OCI-LY1 (cell line): ENCODE data around the gene ARHGEF11.
A peak's percentile ranks its signal among the peaks of the same experiment; 100 is the strongest.

Experiments used
- H2AFZ ChIP-seq: fragments of 200-600 bp; sonication (generic), shearing (Covaris generic); 2 replicates; pipeline ENCODE4 v1.6.0; 2014; ENCODE audit warnings: antibody characterized with exemption, mild to moderate bottlenecking, low read length
- H3F3A ChIP-seq: fragments of 200-600 bp; sonication (generic), shearing (Covaris generic); 2 replicates; pipeline ENCODE4 v1.6.0; 2014; ENCODE audit warnings: mild to moderate bottlenecking, antibody characterized with exemption, low read length, moderate library complexity; ENCODE audit not compliant: insufficient read depth
- H3K27ac ChIP-seq: fragments of 200-600 bp; sonication (generic); 2 replicates; pipeline ENCODE4 v1.5.1; 2014; ENCODE audit warnings: low read length, mixed run types, mild to moderate bottlenecking, low read depth; ENCODE audit not compliant: poor library complexity, severe bottlenecking
- H3K27me3 ChIP-seq: fragments of 200-600 bp; sonication (generic); 2 replicates; pipeline ENCODE4 v1.6.0; 2014; ENCODE audit warnings: antibody characterized with exemption, mild to moderate bottlenecking, low read length, moderate library complexity; ENCODE audit not compliant: insufficient read depth
- H3K36me3 ChIP-seq: fragments of 200-600 bp; sonication (generic); 2 replicates; pipeline ENCODE4 v1.6.1; 2014; ENCODE audit warnings: mild to moderate bottlenecking, antibody characterized with exemption, low read length, moderate library complexity, mixed read lengths; ENCODE audit not compliant: insufficient read depth
- H3K4me1 ChIP-seq: fragments of 200-600 bp; sonication (generic); 2 replicates; pipeline ENCODE4 v1.5.1; 2014; ENCODE audit warnings: mild to moderate bottlenecking, low read length, moderate library complexity; ENCODE audit not compliant: insufficient read depth, severe bottlenecking
- H3K4me2 ChIP-seq: fragments of 200-600 bp; sonication (generic), shearing (Covaris generic); 2 replicates; pipeline ENCODE4 v1.6.1; 2014; ENCODE audit warnings: low read length
- H3K4me3 ChIP-seq: fragments of 200-600 bp; sonication (generic); 2 replicates; pipeline ENCODE4 v1.5.1; 2014; ENCODE audit warnings: low read length, low read depth, mild to moderate bottlenecking, mixed read lengths; ENCODE audit not compliant: poor library complexity, severe bottlenecking
- H3K79me2 ChIP-seq: fragments of 200-600 bp; shearing (Covaris generic); 2 replicates; pipeline ENCODE4 v1.6.1; 2016; ENCODE audit warnings: mixed run types, low read length, mixed read lengths; ENCODE audit not compliant: insufficient read depth
- H3K9ac ChIP-seq: fragments of 200-600 bp; sonication (generic), shearing (Covaris generic); 2 replicates; pipeline ENCODE4 v1.6.1; 2014; ENCODE audit warnings: mild to moderate bottlenecking, low read length, mixed read lengths
- H3K9me2 ChIP-seq: fragments of 200-600 bp; sonication (generic), shearing (Covaris generic); 2 replicates; pipeline ENCODE4 v1.6.1; 2014; ENCODE audit warnings: low read depth, mild to moderate bottlenecking, low read length, mixed read lengths
- H3K9me3 ChIP-seq: fragments of 200-600 bp; shearing (Covaris generic); 2 replicates; pipeline ENCODE4 v1.6.1; 2014; ENCODE audit warnings: low read length, mixed read lengths
- H4K20me1 ChIP-seq: fragments of 200-600 bp; sonication (generic), shearing (Covaris generic); 2 replicates; pipeline ENCODE4 v1.6.0; 2016; ENCODE audit warnings: mild to moderate bottlenecking, low read length; ENCODE audit not compliant: insufficient read depth
- EZH2 ChIP-seq: fragments of 200-600 bp; sonication (generic), shearing (Covaris generic); IDR thresholded peaks from 2 replicates; pipeline ENCODE4 v1.8.0; 2017; ENCODE audit warnings: borderline replicate concordance, mixed run types, mild to moderate bottlenecking, antibody characterized with exemption, low read length, moderate library complexity, mixed read lengths
- TF ChIP-seq, protein P1 (sequence below): fragments of 200-600 bp; sonication (generic), shearing (Covaris generic); IDR thresholded peaks from 2 replicates; pipeline ENCODE4 v1.5.1; 2017; ENCODE audit warnings: mild to moderate bottlenecking, antibody characterized with exemption, low read length, moderate library complexity, mixed read lengths

ARHGEF11 gene

DNA sequence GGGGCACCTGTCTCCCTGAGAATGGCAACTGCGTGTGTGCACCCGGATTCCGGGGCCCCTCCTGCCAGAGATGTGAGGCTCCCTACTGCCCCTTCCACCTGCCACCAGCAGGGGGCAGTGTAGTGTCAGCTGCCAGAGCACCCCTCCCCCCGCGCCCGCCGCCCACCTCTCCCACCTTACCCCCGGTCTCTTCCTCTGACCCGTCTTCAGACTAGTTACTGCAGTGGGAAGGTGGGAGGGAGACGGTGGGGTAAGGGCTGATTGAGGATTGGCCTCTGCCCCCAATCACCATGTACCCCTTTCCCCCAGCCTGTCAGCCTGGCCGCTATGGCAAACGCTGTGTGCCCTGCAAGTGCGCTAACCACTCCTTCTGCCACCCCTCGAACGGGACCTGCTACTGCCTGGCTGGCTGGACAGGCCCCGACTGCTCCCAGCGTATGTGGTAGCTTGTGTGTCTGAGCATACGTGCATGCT, 135.2 kb downstream of the ARHGEF11 start:
- H3K4me2 ChIP-seq = no peak overlapping the region
- no peaks in the 10 kb centered on the region for H3K27me3 ChIP-seq

DNA sequence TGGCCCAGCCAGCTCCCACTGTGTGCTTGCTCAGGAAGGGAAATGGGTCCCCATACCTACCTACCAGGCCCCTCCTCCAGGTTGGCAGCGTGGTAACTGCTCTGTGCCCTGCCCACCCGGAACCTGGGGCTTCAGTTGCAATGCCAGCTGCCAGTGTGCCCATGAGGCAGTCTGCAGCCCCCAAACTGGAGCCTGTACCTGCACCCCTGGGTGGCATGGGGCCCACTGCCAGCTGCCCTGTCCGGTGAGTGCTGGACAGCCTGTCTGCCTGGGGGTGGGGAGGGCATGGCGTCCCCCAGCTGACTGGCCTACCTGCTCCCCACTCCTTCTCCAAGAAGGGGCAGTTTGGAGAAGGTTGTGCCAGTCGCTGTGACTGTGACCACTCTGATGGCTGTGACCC, 135.9 kb downstream of the ARHGEF11 start:
- Histone ChIP-seq H3F3A (no peaks in the 10 kb centered on the region), H3K4me1 (no peaks in the 10 kb centered on the region), H4K20me1 (no peaks in the 10 kb centered on the region), H3K9me2 (no peaks in the 10 kb centered on the region), H3K79me2 (no peaks in the 10 kb centered on the region), H3K4me2 (no peak overlapping the region), H3K4me3 (no peak overlapping the region), H3K36me3 (no peaks in the 10 kb centered on the region), H3K9me3 (no peaks in the 10 kb centered on the region), H3K27me3 (no peaks in the 10 kb centered on the region), H3K9ac (no peak overlapping the region), H2AFZ (no peak overlapping the region), H3K27ac (no peak overlapping the region)
- no peak for TF ChIP-seq EZH2
- TF ChIP-seq, protein P1, sequence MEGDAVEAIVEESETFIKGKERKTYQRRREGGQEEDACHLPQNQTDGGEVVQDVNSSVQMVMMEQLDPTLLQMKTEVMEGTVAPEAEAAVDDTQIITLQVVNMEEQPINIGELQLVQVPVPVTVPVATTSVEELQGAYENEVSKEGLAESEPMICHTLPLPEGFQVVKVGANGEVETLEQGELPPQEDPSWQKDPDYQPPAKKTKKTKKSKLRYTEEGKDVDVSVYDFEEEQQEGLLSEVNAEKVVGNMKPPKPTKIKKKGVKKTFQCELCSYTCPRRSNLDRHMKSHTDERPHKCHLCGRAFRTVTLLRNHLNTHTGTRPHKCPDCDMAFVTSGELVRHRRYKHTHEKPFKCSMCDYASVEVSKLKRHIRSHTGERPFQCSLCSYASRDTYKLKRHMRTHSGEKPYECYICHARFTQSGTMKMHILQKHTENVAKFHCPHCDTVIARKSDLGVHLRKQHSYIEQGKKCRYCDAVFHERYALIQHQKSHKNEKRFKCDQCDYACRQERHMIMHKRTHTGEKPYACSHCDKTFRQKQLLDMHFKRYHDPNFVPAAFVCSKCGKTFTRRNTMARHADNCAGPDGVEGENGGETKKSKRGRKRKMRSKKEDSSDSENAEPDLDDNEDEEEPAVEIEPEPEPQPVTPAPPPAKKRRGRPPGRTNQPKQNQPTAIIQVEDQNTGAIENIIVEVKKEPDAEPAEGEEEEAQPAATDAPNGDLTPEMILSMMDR = no peak

More for the DNA sequence above, 135.2 kb downstream of the ARHGEF11 start:
- Histone ChIP-seq H3K4me3 (no peak overlapping the region), H3K79me2 (no peaks in the 10 kb centered on the region), H4K20me1 (no peaks in the 10 kb centered on the region), H3K9me3 (no peaks in the 10 kb centered on the region), H3K4me1 (no peaks in the 10 kb centered on the region), H2AFZ (no peak overlapping the region), H3K27ac (no peak overlapping the region), H3F3A (no peaks in the 10 kb centered on the region), H3K36me3 (no peaks in the 10 kb centered on the region), H3K9me2 (no peaks in the 10 kb centered on the region), H3K9ac (no peak overlapping the region)
- no peak for TF ChIP-seq EZH2
- TF ChIP-seq, protein P1 = peak; percentile 82

DNA sequence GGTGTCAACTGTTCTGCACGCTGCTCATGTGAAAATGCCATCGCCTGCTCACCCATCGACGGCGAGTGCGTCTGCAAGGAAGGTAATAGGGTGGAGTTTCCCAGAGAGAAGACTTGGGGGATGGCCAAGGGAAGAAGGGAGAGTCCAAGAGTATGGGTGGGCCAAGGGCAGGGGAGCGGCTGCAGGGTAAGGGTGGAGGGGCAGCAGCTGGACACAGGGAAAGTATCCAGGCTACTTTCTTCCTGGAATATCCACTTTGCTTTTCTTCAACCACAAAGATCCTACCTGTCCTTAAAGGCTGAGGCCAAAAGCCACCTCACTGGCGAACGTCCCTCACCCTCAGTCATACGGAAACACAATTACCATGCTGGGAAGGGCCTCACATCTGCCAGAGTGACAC, 136.6 kb downstream of the ARHGEF11 start:
- H3K9ac ChIP-seq = no peak overlapping the region
- H3K9me2 ChIP-seq = no peaks in the 10 kb centered on the region
- H3K4me2 ChIP-seq = no peak overlapping the region
- no peak for TF ChIP-seq EZH2
- TF ChIP-seq, protein P1 = no peak
- H3K79me2 ChIP-seq = no peaks in the 10 kb centered on the region
- H3K4me1 ChIP-seq = no peaks in the 10 kb centered on the region
- no peaks in the 10 kb centered on the region for H3F3A ChIP-seq
- no peaks in the 10 kb centered on the region for H3K27me3 ChIP-seq
- H4K20me1 ChIP-seq = no peaks in the 10 kb centered on the region
- H3K27ac ChIP-seq = no peak overlapping the region
- no peaks in the 10 kb centered on the region for H3K9me3 ChIP-seq
- H3K36me3 ChIP-seq = no peaks in the 10 kb centered on the region
- H2AFZ ChIP-seq = no peak overlapping the region
- no peak overlapping the region for H3K4me3 ChIP-seq
